GM12801 (cell line): ENCODE data around the gene MPC1.

Experiments
- TF ChIP-seq, protein P1 (sequence below): IDR thresholded peaks from one replicate; pipeline ENCODE4 v1.5.1; 2011; ENCODE audit warnings: control low read depth; ENCODE audit not compliant: insufficient read length; ENCODE audit errors: extremely low read depth

Gene MPC1

DNA sequence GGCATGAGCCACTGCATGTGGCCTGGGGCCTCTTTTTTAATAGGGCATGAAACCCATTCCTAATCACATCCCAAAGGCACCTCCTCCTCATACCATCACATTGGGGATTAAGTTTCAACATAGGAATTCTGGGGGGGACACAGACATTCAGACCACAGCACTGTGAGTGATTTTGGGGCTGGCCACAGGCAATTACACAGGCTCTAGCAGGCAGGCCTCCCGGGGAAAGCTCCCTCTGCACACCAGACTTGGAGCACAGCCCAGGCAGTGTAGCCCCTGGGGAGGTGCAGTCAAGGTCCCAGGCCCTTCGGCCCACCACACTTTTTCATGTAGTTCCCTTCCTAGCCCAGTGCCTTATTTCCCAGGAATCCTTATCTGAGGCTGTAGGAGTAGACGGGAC is 45.9 kb downstream of the MPC1 start:
- TF ChIP-seq, protein P1, sequence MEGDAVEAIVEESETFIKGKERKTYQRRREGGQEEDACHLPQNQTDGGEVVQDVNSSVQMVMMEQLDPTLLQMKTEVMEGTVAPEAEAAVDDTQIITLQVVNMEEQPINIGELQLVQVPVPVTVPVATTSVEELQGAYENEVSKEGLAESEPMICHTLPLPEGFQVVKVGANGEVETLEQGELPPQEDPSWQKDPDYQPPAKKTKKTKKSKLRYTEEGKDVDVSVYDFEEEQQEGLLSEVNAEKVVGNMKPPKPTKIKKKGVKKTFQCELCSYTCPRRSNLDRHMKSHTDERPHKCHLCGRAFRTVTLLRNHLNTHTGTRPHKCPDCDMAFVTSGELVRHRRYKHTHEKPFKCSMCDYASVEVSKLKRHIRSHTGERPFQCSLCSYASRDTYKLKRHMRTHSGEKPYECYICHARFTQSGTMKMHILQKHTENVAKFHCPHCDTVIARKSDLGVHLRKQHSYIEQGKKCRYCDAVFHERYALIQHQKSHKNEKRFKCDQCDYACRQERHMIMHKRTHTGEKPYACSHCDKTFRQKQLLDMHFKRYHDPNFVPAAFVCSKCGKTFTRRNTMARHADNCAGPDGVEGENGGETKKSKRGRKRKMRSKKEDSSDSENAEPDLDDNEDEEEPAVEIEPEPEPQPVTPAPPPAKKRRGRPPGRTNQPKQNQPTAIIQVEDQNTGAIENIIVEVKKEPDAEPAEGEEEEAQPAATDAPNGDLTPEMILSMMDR = no peak

DNA sequence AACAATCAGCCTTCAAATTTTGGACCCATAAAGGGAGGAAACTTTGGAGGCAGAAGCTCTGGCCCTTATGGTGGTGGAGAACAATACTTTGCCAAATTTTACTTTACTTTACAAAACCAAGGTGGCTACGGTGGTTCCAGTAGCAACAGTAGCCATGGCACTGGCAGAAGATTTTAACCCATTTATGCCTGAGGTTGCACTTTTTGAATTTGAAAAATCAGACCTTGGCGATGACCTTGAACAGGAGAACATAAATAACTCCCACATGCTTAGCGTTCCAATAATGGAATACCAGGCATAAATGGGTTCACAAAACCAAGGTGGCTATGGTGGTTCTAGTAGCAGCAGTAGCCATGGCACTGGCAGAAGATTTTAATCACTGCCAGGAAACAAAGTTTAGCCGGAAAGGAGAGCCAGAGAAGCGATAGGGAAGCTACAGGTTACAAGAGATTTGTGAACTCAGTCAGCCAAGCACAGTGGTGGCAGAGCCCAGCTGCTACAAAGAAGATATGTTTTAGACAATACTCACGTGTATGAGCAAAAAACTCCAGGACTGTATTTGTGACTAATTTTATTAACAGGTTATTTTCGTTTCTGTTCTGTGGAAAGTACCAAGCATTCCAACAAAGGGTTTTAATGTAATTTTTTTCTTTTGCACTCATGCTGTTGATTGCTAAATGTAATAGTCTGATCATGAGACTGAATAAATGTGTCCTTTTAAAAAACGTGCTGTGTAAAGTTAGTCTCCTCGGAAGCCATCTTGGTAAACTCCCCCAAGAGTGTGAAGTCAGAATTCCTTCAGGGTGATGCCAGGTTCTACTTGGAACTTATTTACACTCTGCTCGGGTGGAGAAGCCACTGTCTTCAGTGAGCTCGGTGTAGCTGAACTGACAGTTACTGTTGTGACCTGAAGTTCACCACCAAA is 47.1 kb downstream of the MPC1 start:
- TF ChIP-seq, protein P1 = no peak

DNA sequence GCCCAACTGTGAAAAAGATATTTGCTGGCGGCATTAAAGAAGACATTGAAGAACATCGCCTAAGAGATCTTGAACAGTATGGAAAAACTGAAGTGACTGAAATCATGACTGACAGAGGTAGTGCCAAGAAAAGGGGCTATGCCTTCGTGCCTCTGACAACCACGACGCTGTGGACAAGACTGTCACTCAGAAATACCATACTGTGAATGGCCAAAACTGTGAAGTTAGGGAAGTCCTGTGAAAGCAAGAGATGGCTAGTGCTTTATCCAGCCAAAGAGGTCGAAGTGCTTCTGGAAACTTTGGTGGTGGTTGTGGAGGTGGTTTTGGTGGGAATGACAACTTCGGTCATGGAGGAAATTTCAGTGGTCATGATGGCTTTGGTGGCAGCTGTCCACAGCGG is 47.9 kb downstream of the MPC1 start:
- TF ChIP-seq, protein P1 = no peak

DNA sequence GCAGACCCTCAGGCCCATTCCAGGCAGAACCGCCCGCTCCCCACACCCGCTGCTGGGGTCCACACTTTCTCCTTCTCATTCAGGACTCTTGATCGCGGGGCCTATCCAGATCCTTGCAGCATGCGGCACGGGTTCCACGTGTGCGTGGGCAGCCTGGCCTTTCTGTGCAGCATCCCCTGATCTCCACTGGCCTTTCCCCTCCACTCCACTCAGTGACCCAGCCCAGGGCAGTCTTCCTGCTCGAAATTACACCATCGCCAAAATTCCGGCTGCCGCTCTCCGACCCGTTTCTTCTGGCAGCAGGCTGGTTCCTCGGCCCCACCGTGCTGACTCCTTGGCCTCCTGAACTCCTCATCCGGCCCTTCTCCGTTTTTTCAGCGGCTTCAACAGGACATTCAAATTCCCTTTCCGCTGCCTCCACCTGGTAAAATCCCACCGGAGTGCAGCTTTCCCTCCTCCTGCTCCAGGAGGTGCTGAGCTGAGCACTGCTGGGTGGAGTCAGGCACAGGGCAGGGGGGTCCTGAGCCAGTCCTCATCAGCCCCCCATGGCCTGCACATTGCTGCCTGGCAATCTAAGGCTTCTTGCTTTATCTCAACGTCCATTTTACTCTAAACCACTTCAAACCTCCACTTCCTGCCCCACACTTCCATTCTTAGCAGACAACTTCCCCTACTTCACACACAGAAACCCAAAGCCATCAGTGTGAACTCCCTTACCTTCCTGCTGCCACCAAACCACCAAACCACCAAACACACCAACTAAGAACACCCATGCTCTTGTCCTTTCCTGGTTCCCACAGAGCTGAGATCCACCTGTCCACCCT is 49.4 kb downstream of the MPC1 start:
- TF ChIP-seq, protein P1 = no peak

DNA sequence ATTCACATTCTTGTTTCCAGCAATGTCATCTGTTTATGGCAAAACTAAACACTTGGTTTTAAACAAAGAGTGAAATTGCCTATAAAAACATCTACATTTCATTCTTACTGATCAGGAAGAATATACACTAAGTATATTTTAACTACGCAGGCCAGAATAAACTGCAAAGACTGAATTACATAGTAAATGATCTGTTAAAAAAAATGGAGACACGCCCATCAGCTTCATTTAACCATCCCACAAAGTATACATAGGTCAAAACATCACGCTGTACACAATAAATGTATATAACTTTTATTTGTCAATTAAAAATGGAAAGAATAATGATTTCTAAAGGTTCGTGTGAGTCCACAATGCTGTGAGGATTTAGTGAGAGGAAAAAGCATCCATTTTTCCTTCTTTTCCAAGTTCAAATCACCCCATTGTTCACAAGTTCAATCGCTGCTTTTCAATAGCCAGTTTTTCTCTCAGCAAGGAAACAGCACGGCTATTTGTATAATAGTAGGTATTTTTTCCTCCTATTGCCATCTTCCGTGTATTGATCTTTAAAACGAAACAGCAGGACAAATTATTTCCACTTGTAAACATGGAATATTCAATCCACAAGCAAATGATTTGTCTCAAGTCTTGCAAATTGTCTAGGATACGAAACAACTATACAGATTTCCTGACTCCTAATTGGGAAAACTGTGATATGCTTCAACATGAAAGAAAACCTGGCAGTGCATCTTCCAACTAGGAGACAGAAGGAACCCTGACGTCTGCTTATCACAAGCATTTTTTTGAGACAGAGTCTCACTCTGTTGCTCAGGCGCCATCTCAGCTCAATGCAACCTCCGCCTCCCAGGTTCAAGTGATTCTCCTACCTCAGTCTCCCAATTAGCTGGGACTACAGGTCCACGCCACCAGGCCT is 51.0 kb downstream of the MPC1 start:
- TF ChIP-seq, protein P1 = no peak

DNA sequence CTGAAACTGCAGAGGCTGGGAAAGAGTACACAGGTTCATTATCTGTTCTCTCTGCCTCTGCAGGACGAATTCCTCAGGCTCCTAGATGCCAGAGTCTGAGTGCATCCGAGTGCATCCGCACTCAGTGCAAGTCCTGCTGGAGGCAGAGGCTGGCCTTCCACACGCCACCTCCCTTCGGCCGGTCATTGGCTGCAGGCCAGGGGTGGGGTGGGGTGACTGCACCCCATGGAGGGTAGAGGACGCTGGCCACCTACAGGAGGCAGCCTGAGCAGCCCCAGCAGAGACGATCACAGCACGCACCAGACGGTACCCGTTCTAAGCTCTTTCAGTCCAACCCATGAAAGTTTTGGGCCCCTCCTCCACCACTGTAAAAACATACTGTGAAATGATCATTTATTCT is 52.1 kb downstream of the MPC1 start:
- TF ChIP-seq, protein P1 = no peak
